ENCODE measurements around the gene ARPIN. TPM values are rescaled to one million over a fixed set of nuclear protein-coding genes. Genes with fewer than 3 reads are reported as not detected.

Gene ARPIN
- total and polyA plus RNA-seq, 10 of the 15 experiments (the other 5 are each of a cell fraction or from before 2014, with no cell fraction given), result 0.02 to 0.04 TPM; not detected in 8

GRCh38 chr15:89917442-89918101 is 4.8 kb upstream of the ARPIN start:
- POLR2A ChIA-PET, result no interaction called here
- Histone ChIP-seq H3K27ac (ENCODE audit: control insufficient read depth, insufficient read depth) (no peak overlapping the region), H3K9me3 (replicated peaks; ENCODE audit: control insufficient read depth, insufficient read depth, low read length) (no peaks in the 10 kb centered on the region), H4K20me1 (ENCODE audit: control insufficient read depth, insufficient read depth) (no peaks in the 10 kb centered on the region), H2AFZ (ENCODE audit: control insufficient read depth, low read depth, low read length) (no peak overlapping the region), H3K79me2 (ENCODE audit: control insufficient read depth, insufficient read depth, low read length) (no peaks in the 10 kb centered on the region), H3K4me2 (ENCODE audit: control insufficient read depth, insufficient read depth) (no peak overlapping the region), H3K36me3 (ENCODE audit: control insufficient read depth in 2 of 2, insufficient read depth in 2 of 2, low read length in 1 of 2) (no peaks in the 10 kb centered on the region), H3K4me1 (ENCODE audit: control insufficient read depth, insufficient read depth, low read length) (no peaks in the 10 kb centered on the region), H3K9ac (ENCODE audit: control insufficient read depth, insufficient read depth, low read length) (no peak overlapping the region), H3K27me3 (replicated peaks in 1 of 2; ENCODE audit: control insufficient read depth in 2 of 2, insufficient read depth in 2 of 2, low read length in 1 of 2) (peaks cover 0 to 4% of the 10 kb centered on the region in 2 experiments; a peak in 1 of 4 replicates), H3K4me3 (no peak overlapping the region)
- 13% methylated on average over 4 of the region's 4 CpGs for WGBS (ENCODE audit: insufficient coverage, insufficient replicate concordance, low lambda C conversion rate, missing lambda C conversion rate)
- no TSS peak for BruUV-seq (replicated peaks)
- in situ Hi-C loops (cut with MboI), result no loop called here
- FAIRE-seq, result no peak
- no peak for ATAC-seq
- SMC1A ChIA-PET (ENCODE audit: uncharacterized antibody, unreplicated experiment), result interaction anchor here (0.6 to 2.2 kb wide), 3 partner anchors 17 to 1095 kb away, joined by 3 to 5 read pairs (median 3); no protein-coding TSS in a partner anchor
- intact Hi-C loops (cut with micrococcal nuclease; ENCODE audit: unreplicated experiment), result no loop called here
- DNase-seq (ENCODE audit: low read depth, low spot score), result no peak
- RAD21 ChIA-PET (ENCODE audit: unreplicated experiment), result interaction anchor here (0.6 to 0.8 kb wide), 2 partner anchors 19 to 330 kb away, joined by 3 to 5 read pairs; no protein-coding TSS in a partner anchor
- CTCF ChIA-PET, result interaction anchor here (0.9 kb wide), 2 partner anchors 13 to 19 kb away, joined by 3 to 4 read pairs; no protein-coding TSS in a partner anchor
- TF ChIP-seq TARDBP (IDR thresholded peaks at IDR 0.05; ENCODE audit: borderline replicate concordance) (no peak), CBFB (IDR thresholded peaks at IDR 0.05; ENCODE audit: low read depth) (no peak), CEBPB (IDR thresholded peaks at IDR 0.05; ENCODE audit: borderline replicate concordance in 1 of 2, low read depth in 2 of 2, low read length in 2 of 2) (no peak), HDAC2 (IDR thresholded peaks at IDR 0.05) (no peak), EZH2 (IDR thresholded peaks at IDR 0.05; ENCODE audit: borderline replicate concordance, control insufficient read depth, low read depth, low read length) (no peak), NR2C1 (IDR thresholded peaks at IDR 0.05) (no peak), TCF12 (IDR thresholded peaks at IDR 0.05; ENCODE audit: low read depth, low read length) (no peak), MAX (IDR thresholded peaks at IDR 0.05; ENCODE audit: low read depth, low read length) (no peak), ELK1 (IDR thresholded peaks at IDR 0.05; ENCODE audit: low read depth, low read length) (no peak), FOXM1 (IDR thresholded peaks at IDR 0.05; ENCODE audit: low read depth, low read length) (no peak), RCOR1 (conservative IDR thresholded peaks at IDR 0.05; ENCODE audit: low read depth, low read length) (no peak), ESRRA (IDR thresholded peaks at IDR 0.05; ENCODE audit: low read length) (no peak), ETV6 (conservative IDR thresholded peaks at IDR 0.05 in 1 of 2, IDR thresholded peaks at IDR 0.05 in 1 of 2; ENCODE audit: borderline replicate concordance in 1 of 2, low read depth in 1 of 2) (no peak), RBBP5 (conservative IDR thresholded peaks at IDR 0.05) (no peak)
- TF ChIP-seq, protein P1, sequence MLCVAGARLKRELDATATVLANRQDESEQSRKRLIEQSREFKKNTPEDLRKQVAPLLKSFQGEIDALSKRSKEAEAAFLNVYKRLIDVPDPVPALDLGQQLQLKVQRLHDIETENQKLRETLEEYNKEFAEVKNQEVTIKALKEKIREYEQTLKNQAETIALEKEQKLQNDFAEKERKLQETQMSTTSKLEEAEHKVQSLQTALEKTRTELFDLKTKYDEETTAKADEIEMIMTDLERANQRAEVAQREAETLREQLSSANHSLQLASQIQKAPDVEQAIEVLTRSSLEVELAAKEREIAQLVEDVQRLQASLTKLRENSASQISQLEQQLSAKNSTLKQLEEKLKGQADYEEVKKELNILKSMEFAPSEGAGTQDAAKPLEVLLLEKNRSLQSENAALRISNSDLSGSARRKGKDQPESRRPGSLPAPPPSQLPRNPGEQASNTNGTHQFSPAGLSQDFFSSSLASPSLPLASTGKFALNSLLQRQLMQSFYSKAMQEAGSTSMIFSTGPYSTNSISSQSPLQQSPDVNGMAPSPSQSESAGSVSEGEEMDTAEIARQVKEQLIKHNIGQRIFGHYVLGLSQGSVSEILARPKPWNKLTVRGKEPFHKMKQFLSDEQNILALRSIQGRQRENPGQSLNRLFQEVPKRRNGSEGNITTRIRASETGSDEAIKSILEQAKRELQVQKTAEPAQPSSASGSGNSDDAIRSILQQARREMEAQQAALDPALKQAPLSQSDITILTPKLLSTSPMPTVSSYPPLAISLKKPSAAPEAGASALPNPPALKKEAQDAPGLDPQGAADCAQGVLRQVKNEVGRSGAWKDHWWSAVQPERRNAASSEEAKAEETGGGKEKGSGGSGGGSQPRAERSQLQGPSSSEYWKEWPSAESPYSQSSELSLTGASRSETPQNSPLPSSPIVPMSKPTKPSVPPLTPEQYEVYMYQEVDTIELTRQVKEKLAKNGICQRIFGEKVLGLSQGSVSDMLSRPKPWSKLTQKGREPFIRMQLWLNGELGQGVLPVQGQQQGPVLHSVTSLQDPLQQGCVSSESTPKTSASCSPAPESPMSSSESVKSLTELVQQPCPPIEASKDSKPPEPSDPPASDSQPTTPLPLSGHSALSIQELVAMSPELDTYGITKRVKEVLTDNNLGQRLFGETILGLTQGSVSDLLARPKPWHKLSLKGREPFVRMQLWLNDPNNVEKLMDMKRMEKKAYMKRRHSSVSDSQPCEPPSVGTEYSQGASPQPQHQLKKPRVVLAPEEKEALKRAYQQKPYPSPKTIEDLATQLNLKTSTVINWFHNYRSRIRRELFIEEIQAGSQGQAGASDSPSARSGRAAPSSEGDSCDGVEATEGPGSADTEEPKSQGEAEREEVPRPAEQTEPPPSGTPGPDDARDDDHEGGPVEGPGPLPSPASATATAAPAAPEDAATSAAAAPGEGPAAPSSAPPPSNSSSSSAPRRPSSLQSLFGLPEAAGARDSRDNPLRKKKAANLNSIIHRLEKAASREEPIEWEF (IDR thresholded peaks at IDR 0.05; ENCODE audit: insufficient replicate concordance, low read depth, low read length), result no peak
